KMS-11 (cell line): ENCODE measurements around the gene CLIP3.
A peak's percentile ranks its signal among the peaks of the same experiment; 100 is the strongest.

Experiments used
- H2AFZ ChIP-seq: fragments of 200-600 bp; sonication (generic); 2 replicates; pipeline ENCODE4 v1.6.1; 2016; ENCODE audit warnings: antibody characterized with exemption, mixed run types, low read depth
- H3K27ac ChIP-seq: fragments of 200-600 bp; sonication (generic); 2 replicates; pipeline ENCODE4 v1.6.1; 2016; ENCODE audit warnings: mild to moderate bottlenecking, mixed run types
- H3K27me3 ChIP-seq: fragments of 200-600 bp; sonication (generic); 2 replicates; pipeline ENCODE4 v1.6.1; 2017; ENCODE audit warnings: mild to moderate bottlenecking, low read depth, mixed run types, moderate library complexity; ENCODE audit not compliant: insufficient read depth
- H3K36me3 ChIP-seq: fragments of 200-600 bp; sonication (generic); 2 replicates; pipeline ENCODE4 v1.6.1; 2017; ENCODE audit warnings: mild to moderate bottlenecking, mixed run types; ENCODE audit not compliant: insufficient read depth
- H3K4me1 ChIP-seq: fragments of 200-600 bp; sonication (generic); 2 replicates; pipeline ENCODE4 v1.6.1; 2016; ENCODE audit warnings: mild to moderate bottlenecking, low read depth, mixed run types; ENCODE audit not compliant: poor library complexity, severe bottlenecking
- H3K4me2 ChIP-seq: fragments of 200-600 bp; sonication (generic); 2 replicates; pipeline ENCODE4 v1.7.0; 2016; ENCODE audit warnings: mild to moderate bottlenecking, mixed run types
- H3K4me3 ChIP-seq: fragments of 200-600 bp; sonication (generic); IDR thresholded peaks from 2 replicates; pipeline ENCODE4 v1.6.1; 2017; ENCODE audit warnings: low read depth, low read length, mixed read lengths; ENCODE audit not compliant: insufficient read depth
- H3K79me2 ChIP-seq: fragments of 200-600 bp; sonication (generic); 2 replicates; pipeline ENCODE4 v1.6.1; 2016; ENCODE audit warnings: low read depth, mixed run types; ENCODE audit not compliant: insufficient read depth
- H3K9ac ChIP-seq: fragments of 200-600 bp; sonication (generic); 2 replicates; pipeline ENCODE4 v1.6.1; 2016; ENCODE audit warnings: mild to moderate bottlenecking, mixed run types
- H4K20me1 ChIP-seq: fragments of 200-600 bp; sonication (generic); 2 replicates; pipeline ENCODE4 v1.6.1; 2016; ENCODE audit warnings: mild to moderate bottlenecking, mixed run types; ENCODE audit not compliant: insufficient read depth
- CTCF ChIP-seq: fragments of 200-600 bp; sonication (generic); conservative IDR thresholded peaks from 2 replicates; pipeline ENCODE4 v1.6.1; 2017; ENCODE audit warnings: low read depth, mild to moderate bottlenecking, antibody characterized with exemption, low read length, moderate library complexity, mixed read lengths

Gene CLIP3

DNA sequence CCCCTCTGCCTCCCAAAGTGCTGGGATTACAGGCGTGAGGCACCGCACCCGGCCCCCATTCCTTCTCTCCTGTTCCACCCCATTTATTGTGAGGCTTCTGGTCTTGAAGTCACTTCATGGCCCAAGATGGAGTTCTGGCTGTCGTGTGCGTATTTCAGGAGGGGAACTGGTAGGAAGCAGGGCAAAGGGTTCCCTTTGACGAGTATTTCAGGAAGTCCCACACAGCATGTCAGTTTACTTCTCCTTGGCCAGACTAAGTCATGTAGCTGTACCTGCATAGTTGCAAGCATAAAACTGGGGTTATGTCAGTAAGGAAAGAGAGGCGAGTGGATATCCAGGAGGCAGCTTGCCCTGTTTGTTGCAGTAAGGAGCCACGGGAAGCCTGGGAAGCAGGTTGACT lies 32.2 kb upstream of the CLIP3 start:
- H3K36me3 ChIP-seq, result 0 out of 2 replicates have a peak, but pooled peaks cover 4% of the 10 kb centered on the region

DNA sequence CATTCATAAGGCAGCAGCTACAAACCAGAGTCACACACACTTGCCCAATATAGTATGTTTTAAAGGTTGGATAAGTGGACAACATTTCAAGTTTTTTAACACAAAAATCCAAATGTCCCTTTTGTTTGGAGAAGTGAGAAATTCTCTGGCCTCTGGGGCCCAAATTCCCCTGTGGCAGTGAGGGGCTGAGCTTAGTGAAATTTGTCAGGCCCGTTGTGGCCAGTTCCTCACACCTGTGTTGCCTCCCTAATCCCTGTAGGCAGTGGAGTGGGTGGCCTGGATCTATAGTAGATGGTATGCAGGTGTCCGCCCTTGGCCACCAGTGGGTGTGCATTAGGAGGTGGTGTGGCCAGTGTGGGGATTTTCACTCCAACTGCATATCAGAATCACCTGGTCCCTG lies 28.7 kb upstream of the CLIP3 start:
- peaks cover 4% of the 10 kb centered on the region; the same call in 1 of the 2 replicates for H4K20me1 ChIP-seq
- TF ChIP-seq CTCF, result no peak
- peaks cover 8% of the 10 kb centered on the region for H3K4me1 ChIP-seq
- 0 out of 2 replicates have a peak, but pooled peaks cover 7% of the 10 kb centered on the region for H3K36me3 ChIP-seq
- no peak overlapping the region for H2AFZ ChIP-seq
- H3K27ac ChIP-seq, result no peak overlapping the region
- no peak overlapping the region for H3K4me2 ChIP-seq
- peaks cover 28% of the 10 kb centered on the region for H3K79me2 ChIP-seq
- no peak overlapping the region for H3K9ac ChIP-seq
- no peaks in the 10 kb centered on the region for H3K27me3 ChIP-seq
- no peak overlapping the region for H3K4me3 ChIP-seq

More for the DNA sequence above, 32.2 kb upstream of the CLIP3 start:
- Histone ChIP-seq H3K27me3 (no peaks in the 10 kb centered on the region), H4K20me1 (no peaks in the 10 kb centered on the region), H3K9ac (no peak overlapping the region), H3K4me3 (no peak overlapping the region), H3K79me2 (peaks cover 4% of the 10 kb centered on the region), H3K27ac (no peak overlapping the region), H2AFZ (no peak overlapping the region), H3K4me1 (no peaks in the 10 kb centered on the region), H3K4me2 (no peak overlapping the region)
- TF ChIP-seq CTCF, result no peak

DNA sequence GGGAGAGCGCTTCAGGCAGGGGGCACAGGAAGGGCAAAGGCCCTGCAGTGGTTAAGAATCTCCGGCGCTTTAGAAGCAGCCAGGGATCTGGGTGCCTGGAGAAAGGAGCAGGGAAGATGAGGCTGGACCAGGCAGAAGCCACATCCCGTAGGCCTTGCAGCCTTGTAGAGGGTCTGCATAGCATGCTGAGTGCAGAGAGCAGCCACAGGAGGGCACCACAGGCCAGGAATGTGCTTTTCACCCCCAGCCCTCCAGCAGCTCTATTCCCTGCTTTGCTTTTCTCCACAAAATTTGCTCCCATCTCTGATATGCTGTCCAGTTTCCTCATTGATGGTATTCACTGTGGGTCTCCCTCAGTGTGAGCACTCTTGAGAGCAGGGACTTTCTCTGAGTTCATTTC lies 27.8 kb upstream of the CLIP3 start:
- Histone ChIP-seq H3K9ac (no peak overlapping the region), H4K20me1 (peaks cover 4% of the 10 kb centered on the region; the same call in 1 of the 2 replicates), H2AFZ (no peak overlapping the region), H3K27ac (no peak overlapping the region), H3K27me3 (no peaks in the 10 kb centered on the region), H3K4me3 (no peak overlapping the region), H3K4me2 (no peak overlapping the region), H3K4me1 (peaks cover 17% of the 10 kb centered on the region), H3K36me3 (0 out of 2 replicates have a peak, but pooled peaks cover 7% of the 10 kb centered on the region), H3K79me2 (peaks cover 38% of the 10 kb centered on the region)
- TF ChIP-seq CTCF, result peak; percentile 25; the same call in 1 of the 2 replicates

GRCh38 chr19:36059180-36059910 lies 26.7 kb upstream of the CLIP3 start:
- no peaks in the 10 kb centered on the region for H3K27me3 ChIP-seq
- H3K9ac ChIP-seq, result no peak overlapping the region
- H4K20me1 ChIP-seq, result peaks cover 4% of the 10 kb centered on the region; the same call in 1 of the 2 replicates
- TF ChIP-seq CTCF, result no peak
- H3K4me1 ChIP-seq, result peaks cover 18% of the 10 kb centered on the region
- 0 out of 2 replicates have a peak, but pooled peaks cover 4% of the 10 kb centered on the region for H3K36me3 ChIP-seq
- no peak overlapping the region for H2AFZ ChIP-seq
- no peak overlapping the region for H3K4me3 ChIP-seq
- no peak overlapping the region for H3K4me2 ChIP-seq
- H3K27ac ChIP-seq, result no peak overlapping the region
- peaks cover 43% of the 10 kb centered on the region for H3K79me2 ChIP-seq
